ENCODE results near the gene PKP4. TPM values are rescaled to one million over a fixed set of nuclear protein-coding genes. Genes with fewer than 3 reads are reported as not detected.

The PKP4 gene
- total and polyA plus RNA-seq, 2 donors = 22.5 to 24.9 TPM

DNA sequence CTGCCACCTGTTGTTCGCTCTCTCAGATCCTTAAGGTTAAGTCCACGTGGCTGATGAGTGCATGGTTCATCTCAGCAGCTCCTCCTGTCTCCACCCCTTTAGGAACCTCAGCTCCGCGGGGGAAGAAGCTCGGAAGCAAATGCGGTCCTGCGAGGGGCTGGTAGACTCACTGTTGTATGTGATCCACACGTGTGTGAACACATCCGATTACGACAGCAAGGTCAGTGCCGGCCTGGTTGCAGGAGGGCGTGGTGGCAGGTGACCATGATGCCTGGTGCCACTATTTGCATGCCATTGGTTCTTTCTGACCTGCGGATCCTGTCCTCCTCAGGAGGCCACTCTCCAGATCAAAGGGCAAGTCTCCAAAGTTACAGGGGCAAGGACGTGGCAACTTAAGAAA lies 204.5 kb downstream of the PKP4 start:
- Histone ChIP-seq H3K4me3 (ENCODE audit: low read length in 2 of 2) (no peak overlapping the region), H3K9me3 (ENCODE audit: control insufficient read depth in 2 of 2, insufficient read depth in 1 of 2, low read length in 1 of 2) (no peaks in the 10 kb centered on the region), H3K4me1 (ENCODE audit: control insufficient read depth in 2 of 2, insufficient read depth in 2 of 2, low read length in 2 of 2) (no peaks in the 10 kb centered on the region), H3K27ac (ENCODE audit: low read depth in 1 of 2, low read length in 1 of 2) (no peak overlapping the region), H3K36me3 (ENCODE audit: control insufficient read depth in 2 of 2, insufficient read depth in 2 of 2, low read length in 1 of 2) (peaks cover 14 to 25% of the 10 kb centered on the region in 2 donors), H3K27me3 (ENCODE audit: control insufficient read depth in 2 of 2, insufficient read depth in 1 of 2, low read length in 1 of 2) (no peaks in the 10 kb centered on the region)
- DNase-seq (ENCODE audit: low read depth in 6 of 9, low spot score in 9 of 9) = no peak
- WGBS = 97% methylated on average over 14 of the region's 14 CpGs

DNA sequence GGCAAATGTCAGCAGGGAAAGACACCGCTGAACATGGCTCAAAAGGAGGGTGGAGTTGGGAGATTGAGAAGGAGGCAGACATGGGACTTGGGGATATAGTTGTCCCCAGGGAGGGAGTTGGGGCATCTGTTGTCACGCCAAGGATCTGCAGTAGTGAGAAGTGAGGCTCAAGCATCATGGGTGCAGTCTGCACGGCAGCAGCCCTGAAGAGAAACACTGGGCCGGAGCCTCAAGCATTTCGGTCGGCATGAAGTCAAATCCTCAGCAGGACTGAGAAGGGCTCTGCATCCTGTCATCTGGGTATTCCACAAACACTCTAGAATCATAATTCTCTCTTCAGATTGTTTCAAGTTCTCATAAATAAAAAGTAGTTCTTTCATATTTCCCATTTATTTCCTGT lies 205.7 kb downstream of the PKP4 start:
- peaks cover 14 to 33% of the 10 kb centered on the region in 2 donors for H3K36me3 ChIP-seq (ENCODE audit: control insufficient read depth in 2 of 2, insufficient read depth in 2 of 2, low read length in 1 of 2)

DNA sequence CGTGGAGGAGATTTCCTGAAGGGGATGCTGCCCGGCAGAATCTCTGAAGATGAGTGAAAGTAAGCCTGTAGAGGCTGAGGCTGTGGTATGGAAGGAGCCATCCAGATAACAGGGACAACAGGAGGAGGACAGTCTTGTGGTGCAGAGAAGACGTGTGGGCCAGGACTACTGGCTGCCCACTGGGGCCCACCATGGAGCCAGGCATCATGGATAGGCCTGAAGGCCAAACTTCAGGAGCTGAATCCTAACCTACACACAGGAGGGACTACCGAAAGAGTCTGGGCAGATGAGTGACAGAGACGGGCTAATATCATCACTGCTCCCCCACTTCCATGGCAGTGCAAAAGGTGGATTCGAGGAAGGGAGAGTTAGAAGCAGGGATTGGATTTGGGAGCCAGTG lies 207.0 kb downstream of the PKP4 start:
- no peaks in the 10 kb centered on the region for H3K4me1 ChIP-seq (ENCODE audit: control insufficient read depth in 2 of 2, insufficient read depth in 2 of 2, low read length in 2 of 2)
- no peak for DNase-seq (ENCODE audit: low read depth in 6 of 9, low spot score in 9 of 9)
- H3K36me3 ChIP-seq (ENCODE audit: control insufficient read depth in 2 of 2, insufficient read depth in 2 of 2, low read length in 1 of 2) = peaks cover 14 to 40% of the 10 kb centered on the region in 2 donors
- WGBS = 98% methylated on average over 6 of the region's 6 CpGs
- no peak overlapping the region for H3K27ac ChIP-seq (ENCODE audit: low read depth in 1 of 2, low read length in 1 of 2)
- no peaks in the 10 kb centered on the region for H3K9me3 ChIP-seq (ENCODE audit: control insufficient read depth in 2 of 2, insufficient read depth in 1 of 2, low read length in 1 of 2)
- no peak overlapping the region for H3K4me3 ChIP-seq (ENCODE audit: low read length in 2 of 2)
- no peaks in the 10 kb centered on the region for H3K27me3 ChIP-seq (ENCODE audit: control insufficient read depth in 2 of 2, insufficient read depth in 1 of 2, low read length in 1 of 2)

More for the DNA sequence above, 205.7 kb downstream of the PKP4 start:
- Histone ChIP-seq H3K27ac (ENCODE audit: low read depth in 1 of 2, low read length in 1 of 2) (no peak overlapping the region), H3K4me1 (ENCODE audit: control insufficient read depth in 2 of 2, insufficient read depth in 2 of 2, low read length in 2 of 2) (no peaks in the 10 kb centered on the region), H3K27me3 (ENCODE audit: control insufficient read depth in 2 of 2, insufficient read depth in 1 of 2, low read length in 1 of 2) (no peaks in the 10 kb centered on the region), H3K9me3 (ENCODE audit: control insufficient read depth in 2 of 2, insufficient read depth in 1 of 2, low read length in 1 of 2) (no peaks in the 10 kb centered on the region), H3K4me3 (ENCODE audit: low read length in 2 of 2) (no peak overlapping the region)
- 97% methylated on average over 6 of the region's 6 CpGs for WGBS
- DNase-seq (ENCODE audit: low read depth in 6 of 9, low spot score in 9 of 9) = no peak

DNA sequence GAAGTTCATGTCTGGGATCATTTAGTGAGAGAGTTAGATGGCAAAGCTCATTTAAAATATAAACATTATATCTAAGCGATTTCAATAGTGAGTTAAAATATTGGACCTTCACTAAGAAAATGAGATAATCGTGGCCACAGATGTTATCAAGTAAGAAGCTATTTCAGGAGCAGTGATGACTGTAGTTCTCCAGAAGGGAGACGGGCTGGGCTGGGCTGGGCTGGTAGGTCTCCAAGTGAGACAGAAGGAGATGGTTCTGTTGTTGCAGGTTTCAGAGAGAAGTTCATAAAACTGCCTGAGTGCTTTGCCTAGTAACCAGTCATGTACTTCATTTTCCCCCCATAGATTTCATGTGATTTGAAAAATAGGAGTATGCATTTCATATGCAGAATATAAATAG lies 208.2 kb downstream of the PKP4 start:
- DNase-seq (ENCODE audit: low read depth in 6 of 9, low spot score in 9 of 9) = no peak
- WGBS = 92% methylated on average over 3 of the region's 3 CpGs
- Histone ChIP-seq H3K4me3 (ENCODE audit: low read length in 2 of 2) (no peak overlapping the region), H3K27me3 (ENCODE audit: control insufficient read depth in 2 of 2, insufficient read depth in 1 of 2, low read length in 1 of 2) (no peaks in the 10 kb centered on the region), H3K4me1 (ENCODE audit: control insufficient read depth in 2 of 2, insufficient read depth in 2 of 2, low read length in 2 of 2) (no peaks in the 10 kb centered on the region), H3K36me3 (ENCODE audit: control insufficient read depth in 2 of 2, insufficient read depth in 2 of 2, low read length in 1 of 2) (peaks cover 14 to 45% of the 10 kb centered on the region in 2 donors), H3K9me3 (ENCODE audit: control insufficient read depth in 2 of 2, insufficient read depth in 1 of 2, low read length in 1 of 2) (no peaks in the 10 kb centered on the region), H3K27ac (ENCODE audit: low read depth in 1 of 2, low read length in 1 of 2) (no peak overlapping the region)

GRCh38 chr2:158665536-158666302 lies 209.0 kb downstream of the PKP4 start:
- Histone ChIP-seq H3K4me1 (ENCODE audit: control insufficient read depth in 2 of 2, insufficient read depth in 2 of 2, low read length in 2 of 2) (no peaks in the 10 kb centered on the region), H3K27me3 (ENCODE audit: control insufficient read depth in 2 of 2, insufficient read depth in 1 of 2, low read length in 1 of 2) (no peaks in the 10 kb centered on the region), H3K36me3 (ENCODE audit: control insufficient read depth in 2 of 2, insufficient read depth in 2 of 2, low read length in 1 of 2) (peaks cover 14 to 46% of the 10 kb centered on the region in 2 donors), H3K9me3 (ENCODE audit: control insufficient read depth in 2 of 2, insufficient read depth in 1 of 2, low read length in 1 of 2) (no peaks in the 10 kb centered on the region), H3K4me3 (ENCODE audit: low read length in 2 of 2) (no peak overlapping the region), H3K27ac (ENCODE audit: low read depth in 1 of 2, low read length in 1 of 2) (no peak overlapping the region)
- WGBS = 74% methylated on average over 5 of the region's 5 CpGs
- no peak for DNase-seq (ENCODE audit: low read depth in 6 of 9, low spot score in 9 of 9)

DNA sequence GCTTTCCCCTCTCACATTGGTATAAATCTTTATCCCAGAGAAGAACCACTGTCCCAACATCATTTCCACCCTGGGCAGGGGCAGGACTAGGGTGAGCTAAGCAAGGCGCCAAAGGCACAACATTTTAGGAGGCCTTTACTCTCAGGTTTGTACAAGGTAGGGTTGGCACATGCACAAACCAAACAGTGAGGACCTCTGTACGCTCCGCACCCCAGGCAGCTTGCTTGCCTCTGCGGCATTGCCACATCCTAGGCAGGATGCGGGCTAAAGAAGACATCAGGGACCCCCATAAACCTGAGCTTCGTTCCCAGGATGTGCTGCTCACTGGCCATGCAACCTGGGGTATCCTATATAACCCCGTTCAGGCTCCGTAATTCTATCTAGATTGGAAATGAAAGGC lies 210.2 kb downstream of the PKP4 start:
- no peak overlapping the region for H3K27ac ChIP-seq (ENCODE audit: low read depth in 1 of 2, low read length in 1 of 2)
- H3K4me3 ChIP-seq (ENCODE audit: low read length in 2 of 2) = no peak overlapping the region
- H3K36me3 ChIP-seq (ENCODE audit: control insufficient read depth in 2 of 2, insufficient read depth in 2 of 2, low read length in 1 of 2) = peaks cover 11 to 40% of the 10 kb centered on the region in 2 donors
- no peaks in the 10 kb centered on the region for H3K9me3 ChIP-seq (ENCODE audit: control insufficient read depth in 2 of 2, insufficient read depth in 1 of 2, low read length in 1 of 2)
- DNase-seq (ENCODE audit: low read depth in 6 of 9, low spot score in 9 of 9) = no peak
- WGBS = 97% methylated on average over 8 of the region's 8 CpGs
- no peaks in the 10 kb centered on the region for H3K27me3 ChIP-seq (ENCODE audit: control insufficient read depth in 2 of 2, insufficient read depth in 1 of 2, low read length in 1 of 2)
- no peaks in the 10 kb centered on the region for H3K4me1 ChIP-seq (ENCODE audit: control insufficient read depth in 2 of 2, insufficient read depth in 2 of 2, low read length in 2 of 2)

- Histone ChIP-seq H3K27me3 (ENCODE audit: control insufficient read depth in 2 of 2, insufficient read depth in 1 of 2, low read length in 1 of 2) (no peaks in the 10 kb centered on the region), H3K27ac (ENCODE audit: low read depth in 1 of 2, low read length in 1 of 2) (no peak overlapping the region), H3K9me3 (ENCODE audit: control insufficient read depth in 2 of 2, insufficient read depth in 1 of 2, low read length in 1 of 2) (no peaks in the 10 kb centered on the region), H3K36me3 (ENCODE audit: control insufficient read depth in 2 of 2, insufficient read depth in 2 of 2, low read length in 1 of 2) (peaks cover 11 to 35% of the 10 kb centered on the region in 2 donors), H3K4me3 (ENCODE audit: low read length in 2 of 2) (no peak overlapping the region), H3K4me1 (ENCODE audit: control insufficient read depth in 2 of 2, insufficient read depth in 2 of 2, low read length in 2 of 2) (no peaks in the 10 kb centered on the region)
- no peak for DNase-seq (ENCODE audit: low read depth in 6 of 9, low spot score in 9 of 9)
- 95% methylated on average over 4 of the region's 4 CpGs for WGBS
These were observed 210.8 kb downstream of the PKP4 start for GRCh38 chr2:158667586-158667985.

GRCh38 chr2:158668001-158668765 lies 211.4 kb downstream of the PKP4 start:
- Histone ChIP-seq H3K4me3 (ENCODE audit: low read length in 2 of 2) (no peak overlapping the region), H3K9me3 (ENCODE audit: control insufficient read depth in 2 of 2, insufficient read depth in 1 of 2, low read length in 1 of 2) (no peaks in the 10 kb centered on the region), H3K27ac (ENCODE audit: low read depth in 1 of 2, low read length in 1 of 2) (no peak overlapping the region), H3K36me3 (ENCODE audit: control insufficient read depth in 2 of 2, insufficient read depth in 2 of 2, low read length in 1 of 2) (peaks cover 11 to 31% of the 10 kb centered on the region in 2 donors), H3K4me1 (ENCODE audit: control insufficient read depth in 2 of 2, insufficient read depth in 2 of 2, low read length in 2 of 2) (no peaks in the 10 kb centered on the region), H3K27me3 (ENCODE audit: control insufficient read depth in 2 of 2, insufficient read depth in 1 of 2, low read length in 1 of 2) (no peaks in the 10 kb centered on the region)
- no peak for DNase-seq (ENCODE audit: low read depth in 6 of 9, low spot score in 9 of 9)
- WGBS = 94% methylated on average over 5 of the region's 5 CpGs

DNA sequence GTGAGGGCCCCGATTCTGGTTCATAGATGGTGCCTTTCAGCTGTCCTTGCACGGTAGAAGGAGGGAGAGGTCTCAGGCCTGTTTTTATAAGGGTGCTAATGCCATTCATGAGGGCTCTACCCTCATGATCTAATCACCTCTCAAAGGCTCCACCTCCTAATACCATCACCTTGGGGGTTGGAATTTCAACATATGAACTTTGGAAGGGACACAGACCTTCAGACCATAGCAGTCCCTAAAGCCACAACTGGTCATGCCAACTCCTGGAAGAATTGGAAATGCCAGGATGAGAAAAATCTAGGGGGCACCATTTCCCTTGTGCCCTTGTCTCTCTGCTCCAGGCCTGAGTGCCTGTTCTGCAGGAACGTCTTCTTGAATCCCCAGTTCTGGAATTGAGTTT lies 213.5 kb downstream of the PKP4 start:
- no peak for DNase-seq (ENCODE audit: low read depth in 6 of 9, low spot score in 9 of 9)
- Histone ChIP-seq H3K27ac (ENCODE audit: low read depth in 1 of 2, low read length in 1 of 2) (no peak overlapping the region), H3K4me1 (ENCODE audit: control insufficient read depth in 2 of 2, insufficient read depth in 2 of 2, low read length in 2 of 2) (no peaks in the 10 kb centered on the region), H3K27me3 (ENCODE audit: control insufficient read depth in 2 of 2, insufficient read depth in 1 of 2, low read length in 1 of 2) (no peaks in the 10 kb centered on the region), H3K9me3 (ENCODE audit: control insufficient read depth in 2 of 2, insufficient read depth in 1 of 2, low read length in 1 of 2) (no peaks in the 10 kb centered on the region), H3K36me3 (ENCODE audit: control insufficient read depth in 2 of 2, insufficient read depth in 2 of 2, low read length in 1 of 2) (peaks cover 10 to 30% of the 10 kb centered on the region in 2 donors), H3K4me3 (ENCODE audit: low read length in 2 of 2) (no peak overlapping the region)
- 97% methylated on average over 3 of the region's 3 CpGs for WGBS

All from thymus (tissue), 11 donors.